ENCODE data around the gene POLD2.

The POLD2 gene

DNA sequence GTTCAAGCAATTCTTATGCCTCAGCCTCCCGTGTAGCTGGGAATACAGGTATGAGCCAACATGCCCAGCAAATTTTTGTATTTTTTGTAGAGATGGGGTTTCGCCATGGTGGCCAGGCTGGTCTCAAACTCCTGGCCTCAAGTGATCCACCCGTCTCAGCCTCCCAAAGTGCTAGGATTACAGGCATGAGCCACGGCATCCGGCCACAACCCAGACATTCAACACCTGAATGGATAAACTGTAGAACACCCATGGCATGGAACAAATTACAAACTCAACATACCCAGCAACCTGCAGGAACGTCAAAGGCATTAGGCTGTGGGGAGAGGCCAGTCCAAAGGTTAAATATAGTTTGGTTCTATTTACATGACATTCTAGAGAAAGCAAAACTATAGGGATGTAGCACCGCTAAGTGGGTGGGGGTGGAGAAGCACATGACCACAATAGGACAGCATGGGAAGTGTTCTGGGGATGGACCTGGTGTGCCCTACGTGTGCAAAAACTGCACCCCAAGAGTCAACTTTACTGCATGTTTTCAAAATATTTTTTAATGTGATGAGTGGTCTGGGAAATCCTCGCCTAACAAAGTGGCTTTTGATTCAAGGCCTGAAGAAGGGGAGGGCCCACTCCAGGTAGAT is 51.5 kb downstream of the POLD2 start:
- TF ChIP-seq, protein P1, sequence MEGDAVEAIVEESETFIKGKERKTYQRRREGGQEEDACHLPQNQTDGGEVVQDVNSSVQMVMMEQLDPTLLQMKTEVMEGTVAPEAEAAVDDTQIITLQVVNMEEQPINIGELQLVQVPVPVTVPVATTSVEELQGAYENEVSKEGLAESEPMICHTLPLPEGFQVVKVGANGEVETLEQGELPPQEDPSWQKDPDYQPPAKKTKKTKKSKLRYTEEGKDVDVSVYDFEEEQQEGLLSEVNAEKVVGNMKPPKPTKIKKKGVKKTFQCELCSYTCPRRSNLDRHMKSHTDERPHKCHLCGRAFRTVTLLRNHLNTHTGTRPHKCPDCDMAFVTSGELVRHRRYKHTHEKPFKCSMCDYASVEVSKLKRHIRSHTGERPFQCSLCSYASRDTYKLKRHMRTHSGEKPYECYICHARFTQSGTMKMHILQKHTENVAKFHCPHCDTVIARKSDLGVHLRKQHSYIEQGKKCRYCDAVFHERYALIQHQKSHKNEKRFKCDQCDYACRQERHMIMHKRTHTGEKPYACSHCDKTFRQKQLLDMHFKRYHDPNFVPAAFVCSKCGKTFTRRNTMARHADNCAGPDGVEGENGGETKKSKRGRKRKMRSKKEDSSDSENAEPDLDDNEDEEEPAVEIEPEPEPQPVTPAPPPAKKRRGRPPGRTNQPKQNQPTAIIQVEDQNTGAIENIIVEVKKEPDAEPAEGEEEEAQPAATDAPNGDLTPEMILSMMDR (conservative IDR thresholded peaks at IDR 0.05) = no peak
- TF ChIP-seq ZFX (IDR thresholded peaks at IDR 0.05) = no peak
- no peak overlapping the region for H3K27ac ChIP-seq

DNA sequence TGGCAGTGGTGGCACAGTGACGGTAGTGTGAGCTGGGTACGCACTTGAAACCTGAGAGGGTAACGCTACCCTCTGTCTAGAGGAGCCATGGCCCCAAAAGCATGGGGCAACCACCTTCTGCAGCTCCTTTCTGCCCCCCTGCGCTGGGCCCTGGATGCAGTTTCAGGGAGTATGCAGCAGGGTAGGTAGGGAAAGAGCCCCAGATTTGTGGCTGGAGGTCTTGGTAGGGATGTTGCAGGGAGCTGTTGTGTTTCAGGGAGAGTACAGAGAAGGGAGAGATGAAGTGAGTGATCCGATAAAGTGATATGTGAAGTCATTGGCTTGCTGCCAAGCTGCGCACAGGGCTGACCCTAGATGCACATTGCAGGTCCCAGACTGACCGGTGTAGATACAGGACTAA is 55.3 kb downstream of the POLD2 start:
- no peak overlapping the region for H3K27ac ChIP-seq
- TF ChIP-seq, protein P1 (conservative IDR thresholded peaks at IDR 0.05) = no peak
- TF ChIP-seq ZFX (IDR thresholded peaks at IDR 0.05) = no peak

DNA sequence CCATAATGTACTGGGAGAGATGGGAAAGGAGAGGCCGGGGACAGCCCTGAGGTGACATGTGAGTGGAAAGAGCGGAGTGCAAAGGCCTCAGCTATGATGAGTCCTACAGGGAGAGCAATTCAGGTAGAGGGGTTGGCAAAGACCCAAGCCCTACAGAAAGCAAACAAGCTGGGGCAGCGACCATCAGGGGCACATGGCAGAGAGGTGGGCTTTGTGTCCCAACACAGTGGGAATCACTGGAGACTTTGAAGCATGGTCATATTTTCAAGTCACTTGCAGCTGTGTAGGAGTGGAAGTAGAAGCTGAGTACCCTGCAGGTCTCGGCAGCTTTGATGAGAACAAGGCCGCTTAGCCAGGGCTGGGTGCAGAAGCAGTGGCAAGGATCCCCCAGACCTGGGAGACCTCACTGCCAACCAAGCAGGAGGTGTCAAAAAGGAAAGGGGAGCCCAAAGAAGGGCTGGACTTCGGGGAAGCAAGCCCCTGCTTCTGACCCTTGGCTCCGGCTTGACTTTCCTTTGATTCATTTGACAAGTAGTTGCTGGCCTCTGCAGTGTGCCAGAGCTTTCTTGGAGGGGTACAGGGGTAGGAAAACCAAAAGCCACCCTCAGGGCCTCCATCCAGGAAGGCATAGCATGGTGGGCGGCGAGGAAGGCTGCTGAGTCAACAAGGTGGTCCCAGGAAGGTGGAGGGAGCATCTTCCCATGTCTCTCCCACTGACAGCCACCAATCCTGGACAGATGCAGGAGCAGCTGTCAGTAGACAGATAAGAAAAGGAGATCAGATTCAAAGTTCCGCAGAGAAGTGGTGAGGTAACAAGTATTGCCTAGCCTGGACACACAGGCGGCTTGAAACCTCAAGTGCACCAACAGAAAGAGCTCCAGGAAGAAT is 56.0 kb downstream of the POLD2 start:
- TF ChIP-seq ZFX (IDR thresholded peaks at IDR 0.05) = no peak
- TF ChIP-seq, protein P1 (conservative IDR thresholded peaks at IDR 0.05) = no peak
- no peak overlapping the region for H3K27ac ChIP-seq

DNA sequence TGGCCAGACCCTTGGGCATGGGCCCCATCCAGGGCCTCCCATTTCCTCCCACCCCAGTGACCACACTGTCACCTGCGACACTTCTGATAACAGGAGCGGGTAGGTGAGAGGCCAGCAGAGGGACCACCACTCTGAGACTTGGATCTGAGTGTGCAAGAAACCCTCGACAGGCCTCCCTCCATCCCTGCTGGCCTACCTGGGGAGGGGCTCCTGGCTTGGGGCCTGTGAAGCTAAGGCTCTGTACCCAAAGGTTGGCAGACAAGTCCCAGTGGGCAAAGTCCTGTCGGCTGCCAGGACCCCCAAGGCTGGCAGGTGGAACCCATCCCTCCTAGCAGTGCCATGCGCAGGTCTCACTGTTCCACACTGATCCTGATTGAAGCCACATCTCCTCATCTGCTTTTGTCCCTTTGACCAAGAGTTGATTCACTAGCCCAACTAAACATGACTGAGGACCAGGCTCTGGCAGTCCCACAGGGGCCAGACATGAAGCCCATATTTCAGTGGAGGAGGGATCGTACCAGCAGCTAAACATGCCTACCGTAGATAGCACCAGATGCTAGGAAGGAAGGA is 56.8 kb downstream of the POLD2 start:
- no peak overlapping the region for H3K27ac ChIP-seq
- TF ChIP-seq ZFX (IDR thresholded peaks at IDR 0.05) = no peak
- TF ChIP-seq, protein P1 (conservative IDR thresholded peaks at IDR 0.05) = no peak

DNA sequence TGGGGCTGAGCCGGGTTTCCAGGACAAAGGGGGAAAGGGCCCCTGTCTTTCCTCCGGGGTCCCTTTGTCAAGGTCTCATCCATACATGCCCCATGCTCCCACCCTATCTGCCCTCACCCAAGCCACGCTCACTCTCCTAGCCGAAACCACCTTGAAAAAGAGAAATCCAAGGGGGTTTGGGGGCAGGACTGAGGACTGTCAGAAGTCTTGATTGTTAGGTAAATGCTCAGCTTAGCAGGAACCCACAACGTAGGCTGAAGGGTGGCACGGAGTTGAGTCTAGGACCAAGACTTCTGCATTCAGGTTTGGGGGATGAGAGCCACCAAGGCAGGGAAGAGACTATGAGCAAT is 57.3 kb downstream of the POLD2 start:
- TF ChIP-seq ZFX (IDR thresholded peaks at IDR 0.05) = no peak
- TF ChIP-seq, protein P1 (conservative IDR thresholded peaks at IDR 0.05) = no peak
- no peak overlapping the region for H3K27ac ChIP-seq

DNA sequence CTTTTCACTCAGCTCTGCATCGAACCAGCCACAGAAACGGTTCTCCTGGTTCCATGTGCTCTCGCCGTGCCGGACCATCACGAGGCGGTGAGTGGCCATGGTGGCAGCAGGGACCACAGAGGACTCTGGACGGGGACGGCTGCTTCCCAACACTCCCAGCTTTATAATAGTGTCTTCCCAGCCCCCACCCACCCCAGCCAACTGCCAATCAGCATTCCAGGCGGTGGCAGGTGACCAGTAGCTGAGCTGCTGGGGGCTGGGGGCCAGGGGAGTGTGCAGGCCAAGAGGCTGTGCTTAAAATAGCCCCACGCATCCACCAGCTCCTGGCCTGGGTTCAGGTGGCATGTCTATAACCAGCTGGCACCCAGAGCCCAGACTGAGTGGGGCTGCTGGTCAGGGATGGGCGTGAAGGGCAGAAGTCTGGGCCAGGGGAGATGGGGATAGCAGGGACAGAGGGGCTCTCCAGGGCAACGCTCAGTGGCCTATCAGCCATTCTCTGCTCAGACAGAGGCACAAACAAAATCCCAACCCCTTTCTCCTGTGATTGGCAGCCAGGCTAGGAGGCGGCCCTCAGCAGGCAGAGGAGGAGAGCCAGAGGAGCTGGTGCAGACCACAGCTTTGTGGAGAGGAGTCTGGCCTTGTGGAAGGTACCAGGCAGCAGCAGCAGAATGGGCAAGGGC is 57.8 kb downstream of the POLD2 start, which contains the start of gene PGAM2:
Gene PGAM2 (minus strand): TSS at position 137 of the 680 bp plus-strand sequence. CDS start 38 bp downstream, at position 99.
- no peak for TF ChIP-seq ZFX (IDR thresholded peaks at IDR 0.05)
- TF ChIP-seq, protein P1 (conservative IDR thresholded peaks at IDR 0.05) = no peak
- H3K27ac ChIP-seq = no peak within 1 kb of the TSS

Measured in C4-2B (cell line).